ENCODE results near the gene AZI2. TPM values are rescaled to one million over a fixed set of nuclear protein-coding genes. Genes with fewer than 3 reads are reported as not detected.

Gene AZI2
- 40.2 to 61.6 TPM (median 45.7 TPM) in 5 replicates for total RNA-seq (2022; extraction: Qiagen RNA extraction; ENCODE audit: low read depth)

GRCh38 chr3:28348629-28349468 lies at the start of gene AZI2, which contains the start of gene ZCWPW2:
Gene AZI2, minus strand, starts transcription at chr3:28348824. Its CDS starts 8,207 bp downstream, at chr3:28340617.
Gene ZCWPW2, plus strand, starts transcription at chr3:28348721. Its CDS starts 64,348 bp downstream, at chr3:28413069.

Other genes with a start within 250 kb of the AZI2 start
- 39.8 to 51.7 TPM (median 44.6 TPM) in 5 replicates for gene CMC1, start 107.2 kb downstream of the AZI2 start, total RNA-seq (2022; extraction: Qiagen RNA extraction; ENCODE audit: low read depth)
- gene ZCWPW2, start 103 bp downstream of the AZI2 start, total RNA-seq (2022; extraction: Qiagen RNA extraction; ENCODE audit: low read depth) = not detected in 5 replicates

Data from A549 treated with ZK216348 at 1 μM for 4 hours (cell line).